Glutamatergic neuron (in vitro differentiated cells): ENCODE measurements around the gene FHIP1A. TPM values are rescaled to one million over a fixed set of nuclear protein-coding genes. Genes with fewer than 3 reads are reported as not detected.

ENCODE experiments used
- DNase-seq: peaks from one replicate; pipeline ENCODE4 v3.0.0; 2022
- H3K27ac Mint-ChIP-seq: one replicate; pipeline ENCODE4 v1.8.0; 2020; ENCODE audit warnings: mild to moderate bottlenecking, mixed read lengths, inconsistent platforms; ENCODE audit not compliant: unreplicated experiment
- H3K27me3 Mint-ChIP-seq: one replicate; pipeline ENCODE4 v1.8.0; 2020; ENCODE audit warnings: mild to moderate bottlenecking, moderate library complexity, mixed read lengths, inconsistent platforms; ENCODE audit not compliant: unreplicated experiment
- H3K36me3 Mint-ChIP-seq: one replicate; pipeline ENCODE4 v1.8.0; 2020; ENCODE audit warnings: mild to moderate bottlenecking, mixed read lengths, inconsistent platforms; ENCODE audit not compliant: unreplicated experiment
- H3K4me1 Mint-ChIP-seq: one replicate; pipeline ENCODE4 v1.8.0; 2020; ENCODE audit warnings: mild to moderate bottlenecking, low read depth, mixed read lengths, inconsistent platforms; ENCODE audit not compliant: unreplicated experiment
- H3K4me3 Mint-ChIP-seq: one replicate; pipeline ENCODE4 v1.8.0; 2020; ENCODE audit warnings: mild to moderate bottlenecking, mixed read lengths, inconsistent platforms; ENCODE audit not compliant: unreplicated experiment
- H3K9me3 Mint-ChIP-seq: one replicate; pipeline ENCODE4 v1.8.0; 2020; ENCODE audit warnings: mild to moderate bottlenecking, moderate library complexity, mixed read lengths, inconsistent platforms; ENCODE audit not compliant: unreplicated experiment
- total RNA-seq: library from RNA; stranded (reverse); fragmentation: NEBNext Ultra II Directional; extraction: Animal tissue kit (Norgen Biotek cat#: 25700); gene quantifications from one replicate; pipeline ENCODE4 v1.2.1, GENCODE V29; 2021; ENCODE audit not compliant: unreplicated experiment
- TF ChIP-seq, protein P1 (sequence below): fragments of 200-600 bp; sonication (generic); IDR thresholded peaks from one replicate; pipeline ENCODE4 v1.5.0; 2021; ENCODE audit not compliant: partially characterized antibody, unreplicated experiment

The FHIP1A gene
- total RNA-seq, 1 donor from 2014 or later: 2.4 TPM

DNA sequence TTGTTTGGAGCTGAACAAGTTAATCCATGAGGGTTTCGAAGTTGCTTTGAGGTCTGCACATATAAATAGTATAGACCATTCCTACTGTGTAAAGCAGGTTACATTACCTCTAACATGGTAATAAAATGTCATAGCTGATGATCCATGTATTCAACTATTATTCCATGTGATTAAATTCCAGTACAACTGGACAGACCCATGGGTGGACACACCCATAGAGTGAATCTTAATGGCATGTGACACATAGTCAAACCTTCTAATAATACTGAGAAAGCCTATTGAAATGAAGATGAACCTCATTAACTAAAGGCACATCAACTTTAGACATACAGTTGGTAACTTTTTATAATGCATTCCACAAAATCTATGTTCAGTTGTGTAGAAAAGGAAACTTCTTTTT lies 28.5 kb downstream of the FHIP1A start:
- TF ChIP-seq, protein P1, sequence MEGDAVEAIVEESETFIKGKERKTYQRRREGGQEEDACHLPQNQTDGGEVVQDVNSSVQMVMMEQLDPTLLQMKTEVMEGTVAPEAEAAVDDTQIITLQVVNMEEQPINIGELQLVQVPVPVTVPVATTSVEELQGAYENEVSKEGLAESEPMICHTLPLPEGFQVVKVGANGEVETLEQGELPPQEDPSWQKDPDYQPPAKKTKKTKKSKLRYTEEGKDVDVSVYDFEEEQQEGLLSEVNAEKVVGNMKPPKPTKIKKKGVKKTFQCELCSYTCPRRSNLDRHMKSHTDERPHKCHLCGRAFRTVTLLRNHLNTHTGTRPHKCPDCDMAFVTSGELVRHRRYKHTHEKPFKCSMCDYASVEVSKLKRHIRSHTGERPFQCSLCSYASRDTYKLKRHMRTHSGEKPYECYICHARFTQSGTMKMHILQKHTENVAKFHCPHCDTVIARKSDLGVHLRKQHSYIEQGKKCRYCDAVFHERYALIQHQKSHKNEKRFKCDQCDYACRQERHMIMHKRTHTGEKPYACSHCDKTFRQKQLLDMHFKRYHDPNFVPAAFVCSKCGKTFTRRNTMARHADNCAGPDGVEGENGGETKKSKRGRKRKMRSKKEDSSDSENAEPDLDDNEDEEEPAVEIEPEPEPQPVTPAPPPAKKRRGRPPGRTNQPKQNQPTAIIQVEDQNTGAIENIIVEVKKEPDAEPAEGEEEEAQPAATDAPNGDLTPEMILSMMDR: no peak
- Mint-ChIP-seq H3K27me3 (no peaks in the 10 kb centered on the region), H3K9me3 (no peaks in the 10 kb centered on the region), H3K4me3 (no peak overlapping the region), H3K36me3 (no peaks in the 10 kb centered on the region), H3K27ac (no peak overlapping the region), H3K4me1 (no peaks in the 10 kb centered on the region)
- DNase-seq: no peak

- no peaks in the 10 kb centered on the region for H3K36me3 Mint-ChIP-seq
- TF ChIP-seq, protein P1: no peak
These were observed 29.2 kb downstream of the FHIP1A start for GRCh38 chr4:151438154-151438553.

GRCh38 chr4:151439320-151439719 lies 30.3 kb downstream of the FHIP1A start:
- no peak overlapping the region for H3K4me3 Mint-ChIP-seq
- no peaks in the 10 kb centered on the region for H3K27me3 Mint-ChIP-seq
- no peaks in the 10 kb centered on the region for H3K4me1 Mint-ChIP-seq
- H3K27ac Mint-ChIP-seq: no peak overlapping the region
- H3K36me3 Mint-ChIP-seq: no peaks in the 10 kb centered on the region
- no peak for DNase-seq
- H3K9me3 Mint-ChIP-seq: no peaks in the 10 kb centered on the region
- TF ChIP-seq, protein P1: no peak

More at GRCh38 chr4:151438154-151438553, 29.2 kb downstream of the FHIP1A start:
- H3K27ac Mint-ChIP-seq: no peak overlapping the region
- H3K9me3 Mint-ChIP-seq: no peaks in the 10 kb centered on the region
- H3K4me3 Mint-ChIP-seq: no peak overlapping the region
- H3K27me3 Mint-ChIP-seq: no peaks in the 10 kb centered on the region
- H3K4me1 Mint-ChIP-seq: no peaks in the 10 kb centered on the region
- DNase-seq: no peak

GRCh38 chr4:151442002-151442401 lies 33.0 kb downstream of the FHIP1A start:
- H3K36me3 Mint-ChIP-seq: no peaks in the 10 kb centered on the region
- TF ChIP-seq, protein P1: no peak
- no peaks in the 10 kb centered on the region for H3K4me1 Mint-ChIP-seq
- H3K9me3 Mint-ChIP-seq: no peaks in the 10 kb centered on the region
- no peaks in the 10 kb centered on the region for H3K27me3 Mint-ChIP-seq
- H3K27ac Mint-ChIP-seq: no peak overlapping the region
- H3K4me3 Mint-ChIP-seq: no peak overlapping the region
- DNase-seq: no peak

DNA sequence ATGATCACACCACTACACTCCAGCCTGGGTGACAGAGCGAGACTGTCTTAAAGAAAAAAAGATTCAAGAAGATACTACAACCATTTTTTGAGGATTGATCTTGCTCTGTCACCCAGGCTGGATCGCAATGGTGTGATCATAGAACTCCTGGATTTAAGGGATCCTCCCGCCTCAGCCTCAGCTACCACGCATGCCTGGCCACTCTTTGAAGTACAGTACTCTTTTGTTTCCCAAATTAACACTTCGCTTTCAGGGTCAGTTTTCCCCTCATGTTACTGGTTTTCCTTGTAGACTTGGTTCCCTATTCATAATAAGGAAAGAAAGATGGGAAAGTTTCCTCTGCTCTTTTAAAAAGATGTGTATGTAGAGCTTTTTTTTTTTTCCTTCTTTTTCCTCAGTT lies 34.3 kb downstream of the FHIP1A start:
- no peak for DNase-seq
- H3K4me3 Mint-ChIP-seq: no peak overlapping the region
- no peak overlapping the region for H3K27ac Mint-ChIP-seq
- H3K36me3 Mint-ChIP-seq: no peaks in the 10 kb centered on the region
- TF ChIP-seq, protein P1: no peak
- no peaks in the 10 kb centered on the region for H3K4me1 Mint-ChIP-seq
- H3K9me3 Mint-ChIP-seq: no peaks in the 10 kb centered on the region
- H3K27me3 Mint-ChIP-seq: no peaks in the 10 kb centered on the region
